Liver (tissue), 9 donors: Measurements from ENCODE around the gene TRIM25. TPM values are rescaled to one million over a fixed set of nuclear protein-coding genes. Genes with fewer than 3 reads are reported as not detected.

ENCODE experiments used
- DNase-seq: peaks from one replicate; pipeline ENCODE4 v3.0.0-alpha.2; 2017; ENCODE audit warnings: low spot score
- H3K27ac ChIP-seq, 2 donors: one replicate each; pipeline ENCODE4 v1.7.0; 2013; ENCODE audit warnings: inconsistent platforms in 2 of 2, low read length in 2 of 2, control low read depth in 1 of 2, low read depth in 1 of 2, mild to moderate bottlenecking in 1 of 2
- H3K27me3 ChIP-seq, 4 donors: one replicate each; pipeline versions ENCODE4 v1.6.1 to v1.7.0; 2013; ENCODE audit warnings: low read length in 3 of 4, inconsistent platforms in 1 of 4, mild to moderate bottlenecking in 1 of 4, moderate library complexity in 1 of 4; ENCODE audit not compliant: control insufficient read depth in 4 of 4, insufficient read depth in 4 of 4
- H3K36me3 ChIP-seq, 4 donors: one replicate each; pipeline versions ENCODE4 v1.6.1 to v1.7.0; 2013; ENCODE audit warnings: low read length in 3 of 4, mild to moderate bottlenecking in 3 of 4, low read depth in 1 of 4, moderate library complexity in 1 of 4; ENCODE audit not compliant: control insufficient read depth in 4 of 4, insufficient read depth in 3 of 4
- H3K4me1 ChIP-seq, 4 donors: one replicate each; pipeline versions ENCODE4 v1.6.1 to v1.7.0; 2013; ENCODE audit warnings: low read length in 3 of 4, mild to moderate bottlenecking in 3 of 4, moderate library complexity in 1 of 4; ENCODE audit not compliant: control insufficient read depth in 4 of 4, insufficient read depth in 4 of 4
- H3K4me3 ChIP-seq, 3 donors: one replicate each; pipeline versions ENCODE4 v1.6.1 to v1.7.0; 2013; ENCODE audit warnings: low read length in 3 of 3, control low read depth in 1 of 3, low read depth in 1 of 3, mild to moderate bottlenecking in 1 of 3
- H3K9ac ChIP-seq, 2 donors: one replicate each; pipeline ENCODE4 v1.7.0; 2013; ENCODE audit warnings: low read length in 2 of 2, mild to moderate bottlenecking in 2 of 2, moderate library complexity in 2 of 2, control low read depth in 1 of 2, low read depth in 1 of 2
- H3K9me3 ChIP-seq, 4 donors: one replicate each; pipeline versions ENCODE4 v1.6.1 to v1.7.0; 2013; ENCODE audit warnings: low read length in 3 of 4; ENCODE audit not compliant: control insufficient read depth in 4 of 4
- EGR1 ChIP-seq, 2 donors: IDR thresholded peaks; 2 replicates each; pipeline ENCODE4 v1.6.1; 2016 to 2018; ENCODE audit warnings: antibody characterized with exemption in 2 of 2, low read depth in 2 of 2
- GABPA ChIP-seq, 2 donors: IDR thresholded peaks in 1 of 2; conservative IDR thresholded peaks in 1 of 2; 2 replicates each; pipeline ENCODE4 v1.6.1; 2016; ENCODE audit warnings: antibody characterized with exemption in 2 of 2, mild to moderate bottlenecking in 1 of 2, moderate library complexity in 1 of 2
- HNF4A ChIP-seq, 2 donors: conservative IDR thresholded peaks; 2 replicates each; pipeline ENCODE4 v1.6.1; 2016; ENCODE audit warnings: antibody characterized with exemption in 2 of 2, mild to moderate bottlenecking in 2 of 2
- HNF4G ChIP-seq: IDR thresholded peaks from 2 replicates; pipeline ENCODE4 v1.6.1; 2016; ENCODE audit warnings: antibody characterized with exemption
- JUND ChIP-seq, 2 donors: IDR thresholded peaks; 2 replicates each; pipeline ENCODE4 v1.6.1; 2016; ENCODE audit warnings: antibody characterized with exemption in 2 of 2
- RAD21 ChIP-seq, 2 donors: IDR thresholded peaks; 2 replicates each; pipeline ENCODE4 v1.6.1; 2016; ENCODE audit warnings: antibody characterized with exemption in 2 of 2, mild to moderate bottlenecking in 2 of 2
- TAF1 ChIP-seq: conservative IDR thresholded peaks from 2 replicates; pipeline ENCODE4 v1.6.1; 2016; ENCODE audit warnings: antibody characterized with exemption, mild to moderate bottlenecking
- ZBTB33 ChIP-seq: IDR thresholded peaks from 2 replicates; pipeline ENCODE4 v1.6.1; 2016; ENCODE audit warnings: antibody characterized with exemption
- WGBS: extraction: QIAGEN DNeasy Blood & Tissue Kit; methylation state at CpG from one replicate; pipeline ENCODE4 v1.1.7; 2013; 5-methylcytosine and 5-hydroxymethylcytosine counted together
- polyA plus RNA-seq, 2 donors: library from polyadenylated mRNA; stranded (reverse) in 1 of 2; unstranded in 1 of 2; fragments of 200-250 nt in 1 of 2; fragments of >200 nt in 1 of 2; fragmentation: Nextera tagmentation in 1 of 2; extraction: Ambion mirVana in 1 of 2; gene quantifications; one replicate each; pipeline versions ENCODE4 v1.2.1 to v1.2.3, GENCODE V29; 2013 to 2015
- total RNA-seq, 2 donors: library from RNA; depleted of rRNA; stranded (reverse); fragments of >200 nt; gene quantifications; one replicate each; pipeline ENCODE4 v1.2.3, GENCODE V29; 2014
- TF ChIP-seq, protein P1 (sequence below): fragments of 150-350 bp; IDR thresholded peaks from 2 replicates; pipeline ENCODE4 v1.5.1; 2017; ENCODE audit warnings: improper control_type of control experiment, low read depth, low read length; ENCODE audit not compliant: missing input control
- TF ChIP-seq, protein P2 (sequence below): IDR thresholded peaks from 2 replicates; pipeline ENCODE4 v1.6.1; 2016; ENCODE audit warnings: antibody characterized with exemption, mild to moderate bottlenecking
- donor health status: healthy.
- donor health status: healthy.
- donor health status: healthy.
- donor health status: healthy.
- donor health status: healthy.

The TRIM25 gene
- total and polyA plus RNA-seq, 4 donors = 10.8 to 64.5 (median 15.6) TPM

DNA sequence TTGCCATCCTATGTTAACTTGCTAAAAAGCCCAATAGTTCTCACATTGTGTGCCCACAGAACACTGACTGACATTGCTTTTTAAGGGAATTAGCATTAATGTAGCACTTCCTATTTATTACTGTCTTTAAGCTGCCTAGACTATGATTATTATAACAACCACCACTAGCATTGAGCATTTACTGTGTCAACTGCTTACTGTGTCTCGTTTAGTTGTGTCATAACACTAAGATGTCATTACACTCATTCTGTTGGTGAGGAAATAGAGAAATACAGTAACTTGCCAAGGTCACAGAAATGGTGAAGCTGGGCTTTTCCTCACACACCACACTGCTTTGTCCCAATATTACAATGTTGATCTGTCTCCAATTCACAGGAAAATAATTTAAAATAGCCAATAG lies 30.2 kb downstream of the TRIM25 start:
- H3K9ac ChIP-seq = no peak overlapping the region
- peaks cover 0 to 3% (median 0%) of the 10 kb centered on the region in 4 donors for H3K9me3 ChIP-seq
- no peak for DNase-seq
- H3K4me1 ChIP-seq = peaks cover 0 to 10% (median 4%) of the 10 kb centered on the region in 4 donors
- TF ChIP-seq, protein P1, sequence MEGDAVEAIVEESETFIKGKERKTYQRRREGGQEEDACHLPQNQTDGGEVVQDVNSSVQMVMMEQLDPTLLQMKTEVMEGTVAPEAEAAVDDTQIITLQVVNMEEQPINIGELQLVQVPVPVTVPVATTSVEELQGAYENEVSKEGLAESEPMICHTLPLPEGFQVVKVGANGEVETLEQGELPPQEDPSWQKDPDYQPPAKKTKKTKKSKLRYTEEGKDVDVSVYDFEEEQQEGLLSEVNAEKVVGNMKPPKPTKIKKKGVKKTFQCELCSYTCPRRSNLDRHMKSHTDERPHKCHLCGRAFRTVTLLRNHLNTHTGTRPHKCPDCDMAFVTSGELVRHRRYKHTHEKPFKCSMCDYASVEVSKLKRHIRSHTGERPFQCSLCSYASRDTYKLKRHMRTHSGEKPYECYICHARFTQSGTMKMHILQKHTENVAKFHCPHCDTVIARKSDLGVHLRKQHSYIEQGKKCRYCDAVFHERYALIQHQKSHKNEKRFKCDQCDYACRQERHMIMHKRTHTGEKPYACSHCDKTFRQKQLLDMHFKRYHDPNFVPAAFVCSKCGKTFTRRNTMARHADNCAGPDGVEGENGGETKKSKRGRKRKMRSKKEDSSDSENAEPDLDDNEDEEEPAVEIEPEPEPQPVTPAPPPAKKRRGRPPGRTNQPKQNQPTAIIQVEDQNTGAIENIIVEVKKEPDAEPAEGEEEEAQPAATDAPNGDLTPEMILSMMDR = no peak
- no peak for TF ChIP-seq JUND (IDR thresholded peaks at IDR 0.05)
- TF ChIP-seq HNF4G = no peak
- no peak for TF ChIP-seq GABPA (IDR thresholded peaks at IDR 0.05 in 1 of 2, conservative IDR thresholded peaks at IDR 0.05 in 1 of 2)
- TF ChIP-seq RAD21 (IDR thresholded peaks at IDR 0.05) = no peak
- no peak for TF ChIP-seq TAF1
- 23% methylated on average over 1 of the region's 1 CpG for WGBS
- no peak overlapping the region for H3K27ac ChIP-seq
- no peaks in the 10 kb centered on the region for H3K27me3 ChIP-seq
- no peak overlapping the region for H3K4me3 ChIP-seq
- peaks cover 0 to 14% (median 9%) of the 10 kb centered on the region in 4 donors for H3K36me3 ChIP-seq

DNA sequence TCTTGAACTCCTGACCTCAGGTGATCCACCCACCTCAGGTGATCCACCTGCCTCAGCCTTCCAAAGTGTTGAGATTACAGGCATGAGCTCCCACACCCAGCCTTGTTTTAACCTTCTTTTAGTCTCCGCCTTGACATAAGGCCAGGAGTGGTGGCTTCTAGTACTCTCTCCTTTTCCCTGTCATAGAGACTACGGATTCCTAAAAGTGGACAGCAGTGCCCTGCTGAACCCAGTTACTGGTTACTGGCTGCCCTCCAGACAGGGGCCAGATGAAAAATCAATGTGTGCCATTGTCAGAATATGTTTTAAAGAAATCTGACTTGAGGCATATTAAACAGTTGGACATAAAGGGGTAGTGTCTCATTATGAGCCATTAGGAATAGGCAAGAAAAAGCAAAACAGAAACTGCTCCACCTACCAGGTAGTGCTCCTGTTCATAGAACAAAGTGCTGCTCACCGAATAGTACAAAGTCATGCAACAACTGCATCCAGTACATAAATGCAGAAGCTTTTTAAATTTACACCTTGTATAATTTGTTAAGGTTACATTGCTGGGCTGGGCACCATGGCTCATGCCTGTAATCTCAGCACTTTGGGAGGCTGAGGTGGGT lies 32.1 kb downstream of the TRIM25 start:
- WGBS = 69% methylated on average over 3 of the region's 3 CpGs
- H3K27ac ChIP-seq = no peak overlapping the region
- no peak for DNase-seq
- no peaks in the 10 kb centered on the region for H3K27me3 ChIP-seq
- no peak overlapping the region for H3K9ac ChIP-seq
- H3K4me1 ChIP-seq = peaks cover 0 to 10% (median 4%) of the 10 kb centered on the region in 4 donors
- TF ChIP-seq HNF4G (no peak), HNF4A (conservative IDR thresholded peaks at IDR 0.05) (no peak), EGR1 (IDR thresholded peaks at IDR 0.05; ENCODE audit: low read depth in 2 of 2) (no peak), TAF1 (no peak), ZBTB33 (no peak)
- TF ChIP-seq, protein P2, sequence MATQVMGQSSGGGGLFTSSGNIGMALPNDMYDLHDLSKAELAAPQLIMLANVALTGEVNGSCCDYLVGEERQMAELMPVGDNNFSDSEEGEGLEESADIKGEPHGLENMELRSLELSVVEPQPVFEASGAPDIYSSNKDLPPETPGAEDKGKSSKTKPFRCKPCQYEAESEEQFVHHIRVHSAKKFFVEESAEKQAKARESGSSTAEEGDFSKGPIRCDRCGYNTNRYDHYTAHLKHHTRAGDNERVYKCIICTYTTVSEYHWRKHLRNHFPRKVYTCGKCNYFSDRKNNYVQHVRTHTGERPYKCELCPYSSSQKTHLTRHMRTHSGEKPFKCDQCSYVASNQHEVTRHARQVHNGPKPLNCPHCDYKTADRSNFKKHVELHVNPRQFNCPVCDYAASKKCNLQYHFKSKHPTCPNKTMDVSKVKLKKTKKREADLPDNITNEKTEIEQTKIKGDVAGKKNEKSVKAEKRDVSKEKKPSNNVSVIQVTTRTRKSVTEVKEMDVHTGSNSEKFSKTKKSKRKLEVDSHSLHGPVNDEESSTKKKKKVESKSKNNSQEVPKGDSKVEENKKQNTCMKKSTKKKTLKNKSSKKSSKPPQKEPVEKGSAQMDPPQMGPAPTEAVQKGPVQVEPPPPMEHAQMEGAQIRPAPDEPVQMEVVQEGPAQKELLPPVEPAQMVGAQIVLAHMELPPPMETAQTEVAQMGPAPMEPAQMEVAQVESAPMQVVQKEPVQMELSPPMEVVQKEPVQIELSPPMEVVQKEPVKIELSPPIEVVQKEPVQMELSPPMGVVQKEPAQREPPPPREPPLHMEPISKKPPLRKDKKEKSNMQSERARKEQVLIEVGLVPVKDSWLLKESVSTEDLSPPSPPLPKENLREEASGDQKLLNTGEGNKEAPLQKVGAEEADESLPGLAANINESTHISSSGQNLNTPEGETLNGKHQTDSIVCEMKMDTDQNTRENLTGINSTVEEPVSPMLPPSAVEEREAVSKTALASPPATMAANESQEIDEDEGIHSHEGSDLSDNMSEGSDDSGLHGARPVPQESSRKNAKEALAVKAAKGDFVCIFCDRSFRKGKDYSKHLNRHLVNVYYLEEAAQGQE = no peak
- no peak overlapping the region for H3K4me3 ChIP-seq
- no peaks in the 10 kb centered on the region for H3K9me3 ChIP-seq
- H3K36me3 ChIP-seq = peaks cover 0 to 3% (median 2%) of the 10 kb centered on the region in 4 donors
